ENCODE data around the gene SHC2. TPM values are rescaled to one million over a fixed set of nuclear protein-coding genes. Genes with fewer than 3 reads are reported as not detected.

The SHC2 gene
- total and polyA plus RNA-seq, 7 donors = 2.2 to 9.7 (median 4.5) TPM

GRCh38 chr19:379796-380195 lies 81.0 kb downstream of the SHC2 start:
- WGBS, 3 donors = 90 to 92% (median 90%) methylated on average over 16 of the region's 16 CpGs
- ATAC-seq (no peak), DNase-seq (no peak)
- intact Hi-C loops (cut with DNase I) = loop anchor here in 1 of 2 donors (10.0 kb wide), 1 partner anchor 105 kb away; no protein-coding TSS in a partner anchor
- no peak overlapping the region for H3K4me3 ChIP-seq
- H3K9me3 ChIP-seq = no peaks in the 10 kb centered on the region
- H3K27me3 ChIP-seq (ENCODE audit: insufficient read depth in 3 of 3, low read length in 2 of 3) = peaks cover 0 to 38% (median 6%) of the 10 kb centered on the region in 3 donors
- H3K27ac ChIP-seq = no peak overlapping the region
- TF ChIP-seq CTCF (IDR thresholded peaks at IDR 0.05) = no peak
- H3K36me3 ChIP-seq (ENCODE audit: insufficient read depth in 1 of 2, low read depth in 1 of 2) = no peaks in the 10 kb centered on the region
- H3K4me1 ChIP-seq = no peaks in the 10 kb centered on the region

- intact Hi-C loops (cut with DNase I) = no loop called here
Observed at GRCh38 chr19:378706-379105, 82.1 kb downstream of the SHC2 start.

DNA sequence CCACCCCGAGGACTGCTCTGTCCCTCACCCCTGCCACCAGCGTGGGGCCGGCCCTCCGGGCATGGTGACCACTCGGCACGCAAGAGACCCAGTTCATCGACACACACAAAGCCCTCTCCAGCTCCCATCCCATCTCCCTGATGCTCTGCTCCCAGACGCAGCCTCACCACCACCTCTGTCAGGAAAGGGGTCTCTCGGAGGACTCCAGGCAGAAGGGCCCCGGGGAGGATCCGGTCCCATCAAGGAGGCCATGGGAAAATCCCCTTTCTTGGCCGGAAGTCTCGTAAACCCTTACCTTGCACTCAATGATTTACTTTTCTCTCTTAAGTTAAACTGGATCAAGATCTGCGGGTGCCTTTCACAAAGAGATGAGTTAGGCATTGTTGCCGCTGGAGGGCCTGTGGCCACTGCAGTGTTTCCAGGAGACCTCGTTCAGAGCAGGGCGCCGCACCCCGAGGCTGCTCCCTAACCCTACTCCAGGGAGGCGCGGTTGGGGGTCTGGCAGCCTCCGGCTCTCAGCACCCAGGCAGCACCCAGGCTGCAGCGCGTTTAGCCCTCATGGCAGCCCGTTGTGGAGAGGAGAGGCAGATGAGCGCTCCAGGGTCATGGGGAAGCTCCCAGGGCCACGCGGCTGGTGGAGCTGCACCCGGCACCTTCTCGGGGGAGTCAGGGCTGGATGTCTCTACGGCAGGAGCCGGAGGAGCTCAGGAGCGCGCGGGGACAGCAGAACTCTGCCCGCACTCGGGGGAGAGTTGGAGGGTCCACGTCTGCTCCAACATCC lies 82.8 kb downstream of the SHC2 start:
- TF ChIP-seq CTCF (IDR thresholded peaks at IDR 0.05) = no peak
- 47 to 65% (median 50%) methylated on average over 37 to 38 of the region's 38 CpGs for WGBS, 3 donors
- intact Hi-C loops (cut with DNase I) = no loop called here
- no peaks in the 10 kb centered on the region for H3K36me3 ChIP-seq (ENCODE audit: insufficient read depth in 1 of 2, low read depth in 1 of 2)
- ATAC-seq (no peak), DNase-seq (no peak)
- no peak overlapping the region for H3K4me3 ChIP-seq
- no peaks in the 10 kb centered on the region for H3K4me1 ChIP-seq
- peaks cover 0 to 41% (median 10%) of the 10 kb centered on the region in 3 donors for H3K27me3 ChIP-seq (ENCODE audit: insufficient read depth in 3 of 3, low read length in 2 of 3)
- no peaks in the 10 kb centered on the region for H3K9me3 ChIP-seq
- no peak overlapping the region for H3K27ac ChIP-seq

More at GRCh38 chr19:378706-379105, 82.1 kb downstream of the SHC2 start:
- H3K4me1 ChIP-seq = no peaks in the 10 kb centered on the region
- H3K9me3 ChIP-seq = no peaks in the 10 kb centered on the region
- no peak for DNase-seq
- WGBS, 3 donors = 80 to 87% (median 84%) methylated on average over 14 of the region's 14 CpGs
- TF ChIP-seq CTCF (IDR thresholded peaks at IDR 0.05) = no peak
- H3K4me3 ChIP-seq = no peak overlapping the region
- no peaks in the 10 kb centered on the region for H3K36me3 ChIP-seq (ENCODE audit: insufficient read depth in 1 of 2, low read depth in 1 of 2)
- ATAC-seq = no peak
- H3K27me3 ChIP-seq (ENCODE audit: insufficient read depth in 3 of 3, low read length in 2 of 3) = peaks cover 0 to 48% (median 10%) of the 10 kb centered on the region in 3 donors
- H3K27ac ChIP-seq = no peak overlapping the region

DNA sequence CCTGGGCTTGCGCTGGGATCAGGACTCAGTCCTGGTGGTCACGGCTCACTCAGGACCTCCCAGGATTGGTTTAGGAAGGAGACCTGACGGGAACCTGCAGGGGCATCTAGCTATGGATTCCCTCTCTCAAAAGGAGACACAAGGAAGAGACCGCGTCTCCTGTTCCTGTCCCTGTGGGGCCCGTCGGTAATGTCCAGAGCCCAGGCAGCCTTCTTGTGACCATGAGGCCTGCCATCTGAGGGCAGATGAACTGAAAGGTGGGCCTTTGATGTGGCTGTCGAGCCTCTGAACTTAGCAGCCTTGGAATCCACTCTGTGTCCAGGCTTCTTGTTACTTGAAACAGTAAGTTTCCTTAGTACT lies 84.7 kb downstream of the SHC2 start:
- DNase-seq = no peak
- intact Hi-C loops (cut with DNase I) = no loop called here
- no peaks in the 10 kb centered on the region for H3K4me1 ChIP-seq
- TF ChIP-seq CTCF (IDR thresholded peaks at IDR 0.05) = no peak
- 84 to 90% (median 88%) methylated on average over 8 of the region's 8 CpGs for WGBS, 3 donors
- H3K36me3 ChIP-seq (ENCODE audit: insufficient read depth in 1 of 2, low read depth in 1 of 2) = no peaks in the 10 kb centered on the region
- peaks cover 0 to 52% (median 14%) of the 10 kb centered on the region in 3 donors for H3K27me3 ChIP-seq (ENCODE audit: insufficient read depth in 3 of 3, low read length in 2 of 3)
- H3K27ac ChIP-seq = no peak overlapping the region
- H3K9me3 ChIP-seq = no peaks in the 10 kb centered on the region
- no peak overlapping the region for H3K4me3 ChIP-seq
- no peak for ATAC-seq

Measured in psoas muscle (tissue), 8 donors.